Astrocyte (in vitro differentiated cells and primary cell): ENCODE results near the gene CACNA1H. TPM values are rescaled to one million over a fixed set of nuclear protein-coding genes. Genes with fewer than 3 reads are reported as not detected.

Source experiments
- DNase-seq: peaks from one replicate; pipeline ENCODE4 v3.0.0-alpha.2; 2010; ENCODE audit warnings: low read depth
- FAIRE-seq: peaks from 2 replicates; lab custom pipeline; 2011; peaks lifted over from hg19 to GRCh38; lab: Jason Lieb, UNC
- H2AFZ ChIP-seq: 2 replicates; pipeline ENCODE4 v1.6.0; 2012; ENCODE audit warnings: low read depth, low read length, inconsistent platforms
- H3K27ac ChIP-seq: 2 replicates; pipeline ENCODE4 v1.5.1; 2011; ENCODE audit warnings: low read depth, low read length, inconsistent platforms
- H3K27me3 ChIP-seq: 2 replicates; pipeline ENCODE4 v1.6.0; 2011; ENCODE audit warnings: low read length, inconsistent platforms; ENCODE audit not compliant: insufficient read depth
- H3K36me3 ChIP-seq: 2 replicates; pipeline ENCODE4 v1.5.1; 2011; ENCODE audit warnings: low read length, inconsistent platforms; ENCODE audit not compliant: insufficient read depth
- H3K4me1 ChIP-seq: 2 replicates; pipeline ENCODE4 v1.5.1; 2011; ENCODE audit warnings: low read length, inconsistent platforms; ENCODE audit not compliant: insufficient read depth
- H3K4me2 ChIP-seq: 2 replicates; pipeline ENCODE4 v1.6.0; 2012; ENCODE audit warnings: low read length, inconsistent platforms
- H3K4me3 ChIP-seq: 2 replicates; pipeline ENCODE4 v1.5.1; 2011; ENCODE audit warnings: low read depth, mild to moderate bottlenecking, low read length, inconsistent platforms; ENCODE audit not compliant: insufficient read depth
- H3K79me2 ChIP-seq: 2 replicates; pipeline ENCODE4 v1.6.0; 2012; ENCODE audit warnings: mild to moderate bottlenecking, low read length, inconsistent platforms; ENCODE audit not compliant: insufficient read depth
- H3K9ac ChIP-seq: 2 replicates; pipeline ENCODE4 v1.6.0; 2012; ENCODE audit warnings: mild to moderate bottlenecking, low read length, inconsistent platforms
- H3K9me3 ChIP-seq: 2 replicates; pipeline ENCODE4 v1.5.1; 2012; ENCODE audit warnings: low read depth, mild to moderate bottlenecking, low read length, inconsistent platforms; ENCODE audit not compliant: insufficient read depth
- H4K20me1 ChIP-seq: 2 replicates; pipeline ENCODE4 v1.6.0; 2012; ENCODE audit warnings: low read length, inconsistent platforms; ENCODE audit not compliant: insufficient read depth
- H3K27ac Mint-ChIP-seq: one replicate; pipeline ENCODE4 v1.8.0; 2021; ENCODE audit warnings: mild to moderate bottlenecking, mixed read lengths; ENCODE audit not compliant: unreplicated experiment
- H3K27me3 Mint-ChIP-seq: one replicate; pipeline ENCODE4 v1.8.0; 2021; ENCODE audit warnings: low read depth, mixed read lengths; ENCODE audit not compliant: unreplicated experiment
- H3K36me3 Mint-ChIP-seq: one replicate; pipeline ENCODE4 v1.8.0; 2021; ENCODE audit warnings: low read depth, mixed read lengths; ENCODE audit not compliant: unreplicated experiment
- H3K4me1 Mint-ChIP-seq: one replicate; pipeline ENCODE4 v1.8.0; 2021; ENCODE audit warnings: low read depth, mixed read lengths; ENCODE audit not compliant: unreplicated experiment
- H3K4me3 Mint-ChIP-seq: one replicate; pipeline ENCODE4 v1.8.0; 2021; ENCODE audit warnings: mild to moderate bottlenecking, moderate library complexity, mixed read lengths; ENCODE audit not compliant: unreplicated experiment
- H3K9me3 Mint-ChIP-seq: one replicate; pipeline ENCODE4 v1.8.0; 2021; ENCODE audit warnings: mild to moderate bottlenecking, mixed read lengths; ENCODE audit not compliant: unreplicated experiment
- EZH2 ChIP-seq: IDR thresholded peaks from 2 replicates; pipeline ENCODE4 v1.6.1; 2012; ENCODE audit warnings: mild to moderate bottlenecking, low read length, inconsistent platforms; ENCODE audit not compliant: insufficient read depth
- total RNA-seq: library from RNA; stranded (reverse); gene quantifications from 2 replicates; pipeline ENCODE4 v1.2.1, GENCODE V29; 2021
- TF ChIP-seq, protein P1 (sequence below): IDR thresholded peaks from 2 replicates; pipeline ENCODE4 v1.5.1; 2011; ENCODE audit warnings: low read depth, mild to moderate bottlenecking, inconsistent platforms, low read length, moderate library complexity; ENCODE audit not compliant: insufficient read depth

Gene CACNA1H
- total RNA-seq, 1 donor from 2014 or later, result 21.7 TPM

DNA sequence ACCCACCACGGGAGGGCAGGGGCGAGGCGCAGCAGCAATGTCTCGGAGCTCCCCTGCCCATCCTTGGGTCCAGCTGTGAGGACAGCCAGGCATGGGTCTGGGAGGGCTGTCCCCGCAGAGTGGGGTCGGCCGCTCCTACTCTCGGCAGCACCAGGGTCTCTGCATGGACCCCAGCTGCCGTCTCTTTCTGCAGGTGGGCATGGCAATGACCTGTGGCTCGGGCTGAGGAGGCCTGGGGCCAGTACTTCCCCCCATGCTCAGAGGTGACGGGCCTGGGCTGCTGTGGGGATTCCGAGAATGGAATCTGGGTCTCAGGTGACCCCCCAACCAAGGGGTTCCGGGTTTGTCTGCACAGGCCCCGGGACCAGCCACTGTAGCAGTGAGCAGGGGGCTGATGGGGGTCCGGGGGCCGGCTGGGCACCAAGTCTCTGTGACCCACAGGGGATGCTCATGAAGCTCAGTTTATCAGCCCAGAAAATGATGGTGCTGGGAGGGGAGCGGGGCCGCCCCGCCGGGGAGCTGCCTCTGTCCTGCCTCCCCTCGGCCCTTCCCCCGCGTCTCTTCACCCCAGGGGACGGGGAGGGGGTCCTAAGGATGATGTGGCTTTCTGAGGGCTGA is 23.5 kb downstream of the CACNA1H start:
- FAIRE-seq, result no peak
- H3K27me3 Mint-ChIP-seq, result no peaks in the 10 kb centered on the region
- Histone ChIP-seq H3K79me2 (no peaks in the 10 kb centered on the region), H3K9me3 (no peaks in the 10 kb centered on the region), H3K27ac (no peak overlapping the region), H4K20me1 (no peaks in the 10 kb centered on the region), H3K4me2 (no peak overlapping the region), H3K4me3 (no peak overlapping the region), H3K27me3 (no peaks in the 10 kb centered on the region), H3K36me3 (no peaks in the 10 kb centered on the region), H3K4me1 (peaks cover 20% of the 10 kb centered on the region), H3K9ac (no peak overlapping the region), H2AFZ (no peak overlapping the region)
- H3K27ac Mint-ChIP-seq, result no peak overlapping the region
- DNase-seq, result no peak
- H3K36me3 Mint-ChIP-seq, result no peaks in the 10 kb centered on the region
- no peak overlapping the region for H3K4me3 Mint-ChIP-seq
- H3K4me1 Mint-ChIP-seq, result peaks cover 2% of the 10 kb centered on the region
- H3K9me3 Mint-ChIP-seq, result no peaks in the 10 kb centered on the region
- TF ChIP-seq, protein P1, sequence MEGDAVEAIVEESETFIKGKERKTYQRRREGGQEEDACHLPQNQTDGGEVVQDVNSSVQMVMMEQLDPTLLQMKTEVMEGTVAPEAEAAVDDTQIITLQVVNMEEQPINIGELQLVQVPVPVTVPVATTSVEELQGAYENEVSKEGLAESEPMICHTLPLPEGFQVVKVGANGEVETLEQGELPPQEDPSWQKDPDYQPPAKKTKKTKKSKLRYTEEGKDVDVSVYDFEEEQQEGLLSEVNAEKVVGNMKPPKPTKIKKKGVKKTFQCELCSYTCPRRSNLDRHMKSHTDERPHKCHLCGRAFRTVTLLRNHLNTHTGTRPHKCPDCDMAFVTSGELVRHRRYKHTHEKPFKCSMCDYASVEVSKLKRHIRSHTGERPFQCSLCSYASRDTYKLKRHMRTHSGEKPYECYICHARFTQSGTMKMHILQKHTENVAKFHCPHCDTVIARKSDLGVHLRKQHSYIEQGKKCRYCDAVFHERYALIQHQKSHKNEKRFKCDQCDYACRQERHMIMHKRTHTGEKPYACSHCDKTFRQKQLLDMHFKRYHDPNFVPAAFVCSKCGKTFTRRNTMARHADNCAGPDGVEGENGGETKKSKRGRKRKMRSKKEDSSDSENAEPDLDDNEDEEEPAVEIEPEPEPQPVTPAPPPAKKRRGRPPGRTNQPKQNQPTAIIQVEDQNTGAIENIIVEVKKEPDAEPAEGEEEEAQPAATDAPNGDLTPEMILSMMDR, result no peak
- no peak for TF ChIP-seq EZH2

DNA sequence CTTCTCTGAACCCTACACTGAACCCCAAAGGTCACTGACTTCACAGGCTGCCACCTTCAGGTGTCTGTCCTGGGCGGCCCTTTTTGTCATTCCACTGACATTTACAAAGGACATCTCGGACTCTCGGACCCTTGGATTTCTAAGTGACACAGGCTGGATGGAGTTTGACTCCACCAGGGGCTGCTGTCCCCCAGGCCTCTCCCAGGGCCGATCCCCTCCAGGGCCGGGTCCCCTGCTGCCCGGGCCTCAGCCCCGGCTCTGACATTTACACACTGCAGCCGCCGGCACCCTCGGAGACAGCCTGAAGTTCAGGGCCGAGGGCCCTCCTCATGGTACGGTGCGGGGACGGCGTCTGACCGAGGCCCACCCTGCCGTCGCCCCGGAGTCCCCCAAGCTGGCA is 24.1 kb downstream of the CACNA1H start:
- Mint-ChIP-seq H3K4me1 (peaks cover 7% of the 10 kb centered on the region), H3K36me3 (no peaks in the 10 kb centered on the region), H3K27ac (no peak overlapping the region), H3K9me3 (no peaks in the 10 kb centered on the region), H3K27me3 (no peaks in the 10 kb centered on the region), H3K4me3 (no peak overlapping the region)
- H3K36me3 ChIP-seq, result no peaks in the 10 kb centered on the region
- H3K9ac ChIP-seq, result no peak overlapping the region
- H3K4me1 ChIP-seq, result peaks cover 27% of the 10 kb centered on the region
- H4K20me1 ChIP-seq, result no peaks in the 10 kb centered on the region
- no peak overlapping the region for H3K27ac ChIP-seq
- TF ChIP-seq, protein P1, result no peak
- no peak for TF ChIP-seq EZH2
- H3K9me3 ChIP-seq, result no peaks in the 10 kb centered on the region
- FAIRE-seq (no peak), DNase-seq (no peak)
- H3K4me2 ChIP-seq, result no peak overlapping the region
- H3K4me3 ChIP-seq, result no peak overlapping the region
- no peaks in the 10 kb centered on the region for H3K79me2 ChIP-seq
- no peak overlapping the region for H2AFZ ChIP-seq
- no peaks in the 10 kb centered on the region for H3K27me3 ChIP-seq

DNA sequence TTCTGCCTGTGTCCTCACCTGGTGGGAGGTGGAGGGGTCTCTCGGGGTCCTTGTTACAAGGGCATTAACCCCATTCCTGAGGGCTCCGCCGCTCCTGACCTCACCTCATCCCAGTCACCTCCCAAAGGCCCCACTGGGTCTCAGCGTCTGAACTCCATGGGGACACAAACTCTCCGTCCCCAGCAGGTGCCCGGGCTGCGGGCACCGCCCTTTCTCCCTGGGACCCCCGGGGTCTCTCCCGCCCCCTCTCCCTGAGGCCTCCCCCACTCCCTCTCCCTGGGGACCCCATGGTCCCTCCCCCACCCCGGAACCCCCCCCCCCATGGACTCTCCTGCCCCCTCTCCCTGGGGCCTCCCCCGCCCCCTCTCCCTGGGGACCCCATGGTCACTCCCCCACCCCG is 24.8 kb downstream of the CACNA1H start:
- no peaks in the 10 kb centered on the region for H3K9me3 ChIP-seq
- Mint-ChIP-seq H3K27ac (no peak overlapping the region), H3K9me3 (no peaks in the 10 kb centered on the region), H3K4me3 (no peak overlapping the region), H3K4me1 (peaks cover 8% of the 10 kb centered on the region), H3K27me3 (no peaks in the 10 kb centered on the region), H3K36me3 (no peaks in the 10 kb centered on the region)
- no peaks in the 10 kb centered on the region for H3K36me3 ChIP-seq
- H3K27me3 ChIP-seq, result no peaks in the 10 kb centered on the region
- no peak overlapping the region for H2AFZ ChIP-seq
- no peak overlapping the region for H3K9ac ChIP-seq
- TF ChIP-seq, protein P1, result no peak
- no peak for TF ChIP-seq EZH2
- H3K4me1 ChIP-seq, result peaks cover 34% of the 10 kb centered on the region
- H3K4me2 ChIP-seq, result no peak overlapping the region
- H3K79me2 ChIP-seq, result no peaks in the 10 kb centered on the region
- no peak overlapping the region for H3K4me3 ChIP-seq
- DNase-seq, result no peak
- FAIRE-seq, result no peak
- H3K27ac ChIP-seq, result no peak overlapping the region
- no peaks in the 10 kb centered on the region for H4K20me1 ChIP-seq
